K562 (cell line): ENCODE data around the gene SETD5. TPM values are rescaled to one million over a fixed set of nuclear protein-coding genes. Genes with fewer than 3 reads are reported as not detected.
A peak's percentile ranks its signal among the peaks of the same experiment; 100 is the strongest.

ENCODE experiments used
- ATAC-seq: fragments of 200-7000 bp; cut with Tn5 transposase; 3 replicates; pipeline ENCODE4 v1.9.1; 2020; ENCODE audit warnings: moderate library complexity
- BruUV-seq: library from RNA; stranded (reverse); fragments of 400-500 nt; replicated peaks from 2 replicates; lab custom pipeline; 2021; lab: Mats Ljungman, UMichigan
- CTCF ChIA-PET: fragments of 300-600 bp; formaldehyde crosslinking; extraction: SDS; loops from one replicate; lab custom pipeline; 2021; ENCODE audit warnings: low intra/inter-chr PET ratio; lab: Yijun Ruan, JAX
- POLR2A ChIA-PET: fragments of 300-600, 350-650 bp; sonication (Branson Sonifier 250); formaldehyde crosslinking; extraction: SDS; loops from one replicate; lab custom pipeline; 2021; ENCODE audit warnings: antibody characterized with exemption, inconsistent platforms; lab: Yijun Ruan, JAX
- DNase-seq, 4 experiments: peaks; one replicate each; pipeline versions ENCODE4 v3.0.0 to v3.0.0-alpha.2; 2011 to 2018; ENCODE audit warnings: low spot score in 3 of 4, mixed read lengths in 3 of 4; ENCODE audit errors: extremely low read depth in 1 of 4
- FAIRE-seq: peaks from 2 replicates; lab custom pipeline; 2011; peaks lifted over from hg19 to GRCh38; lab: Jason Lieb, UNC
- H2AFZ ChIP-seq: 2 replicates; pipeline ENCODE4 v1.6.0; 2011; ENCODE audit warnings: low read depth, low read length, control low read depth, inconsistent platforms
- H3K27ac ChIP-seq: fragments of 200-600 bp; 3 replicates; pipeline ENCODE4 v1.8.0; 2011; ENCODE audit warnings: low read depth, mild to moderate bottlenecking, control low read depth, inconsistent platforms, low read length, moderate library complexity, mixed read lengths; ENCODE audit errors: extremely low read depth
- H3K27me3 ChIP-seq, 2 experiments: fragments of 300-600 bp in 1 of 2; 2 replicates in 1 of 2; 3 replicates in 1 of 2; pipeline versions ENCODE4 v1.6.0 to v1.8.0; 2011; ENCODE audit warnings: inconsistent platforms in 2 of 2, low read length in 2 of 2, mild to moderate bottlenecking in 1 of 2, mixed read lengths in 1 of 2, moderate library complexity in 1 of 2; ENCODE audit not compliant: control insufficient read depth in 2 of 2, insufficient read depth in 2 of 2
- H3K36me3 ChIP-seq: fragments of 300-600 bp; 3 replicates; pipeline ENCODE4 v1.8.0; 2011; ENCODE audit warnings: mild to moderate bottlenecking, low read length, inconsistent platforms; ENCODE audit not compliant: control insufficient read depth, insufficient read depth
- H3K4me1 ChIP-seq, 2 experiments: fragments of 200-600 bp in 1 of 2; replicated peaks in 1 of 2; 2 replicates in 1 of 2; 3 replicates in 1 of 2; pipeline versions ENCODE4 v1.5.1 to v1.8.0; 2011; ENCODE audit warnings: inconsistent platforms in 2 of 2, low read length in 2 of 2, mild to moderate bottlenecking in 1 of 2, mixed read lengths in 1 of 2, moderate library complexity in 1 of 2; ENCODE audit not compliant: control insufficient read depth in 2 of 2, insufficient read depth in 2 of 2
- H3K4me2 ChIP-seq: 2 replicates; pipeline ENCODE4 v1.6.1; 2011; ENCODE audit warnings: low read length, control low read depth, inconsistent platforms, mixed read lengths; ENCODE audit not compliant: insufficient read depth
- H3K4me3 ChIP-seq: fragments of 200-600 bp; sonication (generic), shearing (Covaris generic); 2 replicates; pipeline ENCODE4 v1.5.1; 2016; ENCODE audit warnings: control low read depth, inconsistent platforms
- H3K79me2 ChIP-seq: fragments of 200-600 bp; 3 replicates; pipeline ENCODE4 v1.8.0; 2011; ENCODE audit warnings: low read length, inconsistent platforms; ENCODE audit not compliant: control insufficient read depth, insufficient read depth
- H3K9ac ChIP-seq, 2 experiments: 2 replicates each; pipeline versions ENCODE4 v1.6.0 to v1.6.1; 2011; ENCODE audit warnings: low read depth in 2 of 2, low read length in 2 of 2, control low read depth in 1 of 2, inconsistent platforms in 1 of 2, mild to moderate bottlenecking in 1 of 2, mixed read lengths in 1 of 2; ENCODE audit not compliant: insufficient read depth in 1 of 2
- H3K9me1 ChIP-seq: one replicate; pipeline ENCODE4 v1.6.0; 2011; ENCODE audit warnings: inconsistent platforms, mild to moderate bottlenecking, low read length, moderate library complexity; ENCODE audit not compliant: control insufficient read depth, insufficient read depth
- H3K9me3 ChIP-seq: replicated peaks from 2 replicates; pipeline ENCODE4 v1.5.1; 2011; ENCODE audit warnings: low read depth, low read length, inconsistent platforms; ENCODE audit not compliant: control insufficient read depth, insufficient read depth
- H4K20me1 ChIP-seq: replicated peaks from 2 replicates; pipeline ENCODE4 v1.6.1; 2011; ENCODE audit warnings: low read length, inconsistent platforms, mixed read lengths; ENCODE audit not compliant: control insufficient read depth, insufficient read depth
- GABPB2 ChIP-seq: fragments of 250-450 bp; sonication (Bioruptor Pico); conservative IDR thresholded peaks from 2 replicates; pipeline ENCODE4 v1.5.1; 2021; ENCODE audit warnings: mild to moderate bottlenecking
- GTF2A2 ChIP-seq: IDR thresholded peaks from 2 replicates; pipeline ENCODE4 v1.6.1; 2016; ENCODE audit warnings: mild to moderate bottlenecking, missing genetic modification characterization, missing compliant biosample characterization
- POLR2AphosphoS2 ChIP-seq: IDR thresholded peaks from 2 replicates; pipeline ENCODE4 v1.6.1; 2012; ENCODE audit warnings: low read length, improper control_type of control experiment
- ZFP91 ChIP-seq: sonication (generic); formaldehyde crosslinking; IDR thresholded peaks from 2 replicates; pipeline ENCODE4 v1.8.0; 2022; ENCODE audit warnings: mild to moderate bottlenecking, missing genetic modification reagents
- in situ Hi-C: fragments of 300-500 bp; cut with MboI; formaldehyde crosslinking; loops from 4 replicates; pipeline ENCODE4 v1.15.0; 2018; ENCODE audit warnings: inconsistent platforms, mixed read lengths
- intact Hi-C: fragments of 100-400 bp; cut with micrococcal nuclease; formaldehyde crosslinking; loops from 2 replicates; pipeline ENCODE4 v1.14.2; 2022
- polyA plus RNA-seq, 8 experiments: library from polyadenylated mRNA; depleted of rRNA in 4 of 8; stranded (reverse) in 5 of 8; unstranded in 3 of 8; fragments of >200 nt; fragmentation: Nextera tagmentation in 2 of 8; fragmentation: Illumina TruSeq in 1 of 8; extraction: Ambion mirVana in 2 of 8; extraction: Trizol in 1 of 8; gene quantifications; 2 replicates each; pipeline versions ENCODE4 v1.2.1 to v1.2.3, GENCODE V29; 2011 to 2014; ENCODE audit warnings: inconsistent platforms in 1 of 8, missing spikeins in 1 of 8
- total RNA-seq, 7 experiments: library from RNA; depleted of rRNA in 6 of 7; stranded (reverse); fragments of >200 nt in 6 of 7; fragmentation: Illumina TruSeq in 2 of 7; extraction: Trizol in 2 of 7; gene quantifications; 2 replicates each; pipeline versions ENCODE4 v1.2.1 to v1.2.3, GENCODE V29; 2011 to 2021; ENCODE audit warnings: low replicate concordance in 1 of 7

The SETD5 gene
- total and polyA plus RNA-seq, 9 of the 15 experiments (the other 6 are each of a cell fraction or from before 2014, with no cell fraction given) = 20.8 to 135 (median 87.2) TPM

GRCh38 chr3:9473496-9474065, 76.2 kb downstream of the SETD5 start:
- Histone ChIP-seq H3K36me3 (peaks cover 97% of the 10 kb centered on the region), H3K9me3 (no peaks in the 10 kb centered on the region), H3K27me3 (no peaks in the 10 kb centered on the region), H2AFZ (no peak overlapping the region), H3K79me2 (peaks cover 27% of the 10 kb centered on the region; the same call in 2 of the 3 replicates), H3K4me2 (no peak overlapping the region), H3K9ac (no peak overlapping the region), H3K4me1 (peaks cover 0 to 10% of the 10 kb centered on the region in 2 experiments; a peak in 3 of 5 replicates), H3K9me1 (no peaks in the 10 kb centered on the region), H4K20me1 (peaks cover 12% of the 10 kb centered on the region; the same call in 1 of the 2 replicates), H3K4me3 (no peak overlapping the region), H3K27ac (no peak overlapping the region)
- in situ Hi-C loops = no loop called here
- CTCF ChIA-PET = no interaction called here
- TF ChIP-seq ZFP91 (CRISPR knock-in tag) (no peak), GTF2A2 (tag) (no peak), GABPB2 (CRISPR knock-in tag) (no peak), POLR2AphosphoS2 (0 out of 2 replicates have a peak, but pooled peaks have one; percentile 48)
- FAIRE-seq (no peak), DNase-seq (no peak), ATAC-seq (no peak)
- BruUV-seq = no TSS peak
- intact Hi-C loops = no loop called here
- POLR2A ChIA-PET = interaction anchor here (1.3 kb wide), 1 partner anchor 113 kb away, joined by 3 read pairs; no protein-coding TSS in a partner anchor
